Measurements from ENCODE around the gene SLC5A10. TPM values are rescaled to one million over a fixed set of nuclear protein-coding genes. Genes with fewer than 3 reads are reported as not detected.

The SLC5A10 gene
- not detected in 2 replicates for total RNA-seq (2014; rRNA removed; shearing (Covaris generic))

GRCh38 chr17:18951941-18952842 lies at the start of gene SLC5A10:
SLC5A10 (plus strand) TSS chr17:18952165; CDS start chr17:18952206, 41 bp downstream.

DNA sequence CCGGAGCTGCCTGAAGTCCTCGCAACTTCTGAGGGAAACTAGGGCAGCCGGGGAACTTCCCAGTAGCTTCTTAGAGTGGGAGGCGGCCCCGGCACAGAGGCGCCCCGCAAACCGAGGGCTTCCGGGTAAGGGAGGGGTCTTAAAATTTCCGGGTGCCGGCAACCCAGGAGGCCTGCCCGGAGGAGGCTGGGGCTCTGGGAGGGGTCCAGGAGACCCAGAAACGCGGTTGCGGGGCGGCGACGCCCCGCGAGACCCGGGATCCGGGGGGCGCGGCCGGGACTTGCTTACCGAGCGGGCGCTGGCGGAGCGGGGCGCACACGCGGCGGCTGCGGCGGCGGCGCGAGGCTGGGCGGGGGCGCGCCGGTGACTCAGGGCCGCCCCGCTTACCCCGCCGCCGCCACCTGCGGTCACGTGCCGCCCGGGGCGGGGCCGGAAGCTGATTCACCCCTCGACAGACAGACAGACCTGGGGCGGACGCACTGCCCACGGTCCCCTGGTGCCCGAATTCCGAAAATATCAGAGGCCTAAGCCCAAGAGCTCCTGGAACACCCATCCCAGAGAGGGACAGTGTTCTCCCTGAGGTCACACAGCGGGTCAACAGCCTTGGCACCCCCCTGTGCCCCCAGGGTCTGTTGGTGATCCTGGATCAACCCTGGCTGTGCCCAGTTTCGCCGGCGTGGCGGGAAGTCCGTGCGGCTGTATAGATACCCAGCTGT lies 52.6 kb downstream of the SLC5A10 start, which contains the start of gene FAM83G:
TSS of gene FAM83G (minus strand) at position 344 of the 716 bp plus-strand sequence. CDS start 723 bp downstream, outside the sequence.

DNA sequence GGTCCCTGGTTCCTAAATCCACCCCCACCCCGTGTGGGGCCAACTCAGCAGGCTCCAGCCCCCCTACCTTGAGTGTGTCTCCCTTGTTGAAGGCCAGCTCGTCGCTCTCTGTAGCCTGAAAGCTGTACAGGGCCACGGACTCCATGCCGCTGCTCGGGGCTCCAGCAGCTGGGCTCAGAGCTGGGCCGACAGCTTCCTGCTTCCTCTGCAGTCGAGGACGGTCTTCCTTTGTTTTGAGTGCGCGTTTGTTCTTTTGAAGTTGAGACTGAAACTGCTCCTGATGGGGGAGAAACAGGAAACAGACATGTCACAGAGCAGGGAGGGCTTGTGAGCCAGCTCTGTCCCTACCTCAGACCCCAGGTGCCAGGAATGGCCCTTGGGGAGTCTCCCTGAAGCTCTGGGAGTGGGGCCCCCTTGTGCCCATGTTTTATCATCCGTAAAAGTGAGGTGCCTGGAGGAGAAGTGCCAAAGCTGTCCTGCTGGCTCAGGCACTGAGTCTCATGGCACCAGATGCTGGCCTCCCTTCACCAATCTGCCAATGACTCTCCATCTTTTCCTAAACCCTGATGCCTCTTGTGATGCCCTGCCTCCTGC lies 94.9 kb downstream of the SLC5A10 start, which contains the start of gene GRAP:
TSS of gene GRAP (minus strand) at position 176 of the 594 bp plus-strand sequence. CDS start at position 145, 31 bp downstream.

Small RNA genes lying within 50 kb of the gene (small RNA-seq; reads per million reads assigned to genes)
- not detected for gene AC090286.3
- gene RF00324 = not detected

Other genes with a start within 250 kb of the SLC5A10 start
- gene FBXW10, start 208.1 kb upstream of the SLC5A10 start, total RNA-seq (2014; rRNA removed; shearing (Covaris generic)) = not detected in 2 replicates
- 44.2 and 48.6 TPM in 2 replicates for gene TVP23B, start 171.0 kb upstream of the SLC5A10 start, total RNA-seq (2014; rRNA removed; shearing (Covaris generic))
- gene PRPSAP2, start 94.0 kb upstream of the SLC5A10 start, total RNA-seq (2014; rRNA removed; shearing (Covaris generic)) = 36.6 and 42.3 TPM in 2 replicates
- gene FAM83G, start 52.6 kb downstream of the SLC5A10 start, total RNA-seq (2014; rRNA removed; shearing (Covaris generic)) = 20.2 and 22.1 TPM in 2 replicates
- not detected in 2 replicates for gene GRAP, start 94.8 kb downstream of the SLC5A10 start, total RNA-seq (2014; rRNA removed; shearing (Covaris generic))
- gene GRAPL, start 175.4 kb downstream of the SLC5A10 start, total RNA-seq (2014; rRNA removed; shearing (Covaris generic)) = not detected in 2 replicates